Fibroblast of lung (primary cell): Measurements from ENCODE around the gene AEN.

Experiments
- CTCF ChIP-seq, 2 donors: IDR thresholded peaks in 1 of 2; conservative IDR thresholded peaks in 1 of 2; 1 replicate in 1 of 2; 2 replicates in 1 of 2; pipeline ENCODE4 v1.5.1; 2011 to 2012; ENCODE audit warnings: low read length in 2 of 2, control low read depth in 1 of 2, inconsistent platforms in 1 of 2, low read depth in 1 of 2, mild to moderate bottlenecking in 1 of 2
- EZH2 ChIP-seq: IDR thresholded peaks from 2 replicates; pipeline ENCODE4 v1.5.1; 2012; ENCODE audit warnings: low read length, control low read depth, mild to moderate bottlenecking; ENCODE audit errors: missing control alignments

- TF ChIP-seq CTCF (conservative IDR thresholded peaks at IDR 0.05 in 1 of 2, IDR thresholded peaks at IDR 0.05 in 1 of 2; ENCODE audit: low read depth in 1 of 2, low read length in 2 of 2) (no peak), EZH2 (no peak)
These were observed 7.8 kb upstream of the AEN start for GRCh38 chr15:88613074-88613944.
